T-helper 1 cell treated with Interleukin-12 subunit alpha and Interleukin-12 subunit beta and Interleukin-4 antibody, amounts not matched to agents 30 μg/mL and 1 μg/mL, for 36 hours (primary cell): ENCODE data around the gene ELMO1.

ENCODE experiments used
- H3K27ac Mint-ChIP-seq: one replicate; pipeline ENCODE4 v1.8.0; 2021; ENCODE audit warnings: mild to moderate bottlenecking, mixed read lengths
- H3K27me3 Mint-ChIP-seq: one replicate; pipeline ENCODE4 v1.8.0; 2021; ENCODE audit warnings: low read depth, mixed read lengths
- H3K36me3 Mint-ChIP-seq: one replicate; pipeline ENCODE4 v1.8.0; 2021; ENCODE audit warnings: low read depth, mixed read lengths
- H3K4me1 Mint-ChIP-seq: one replicate; pipeline ENCODE4 v1.8.0; 2021; ENCODE audit warnings: low read depth, mixed read lengths
- H3K4me3 Mint-ChIP-seq: one replicate; pipeline ENCODE4 v1.8.0; 2021; ENCODE audit warnings: mild to moderate bottlenecking, moderate library complexity, mixed read lengths
- H3K9me3 Mint-ChIP-seq: one replicate; pipeline ENCODE4 v1.8.0; 2021; ENCODE audit warnings: mixed read lengths

The ELMO1 gene

GRCh38 chr7:36956814-36957213 lies 491.9 kb downstream of the ELMO1 start:
- Mint-ChIP-seq H3K27me3 (no peaks in the 10 kb centered on the region), H3K36me3 (peaks cover 16% of the 10 kb centered on the region), H3K4me1 (peaks cover 10% of the 10 kb centered on the region), H3K27ac (no peak overlapping the region), H3K4me3 (no peak overlapping the region), H3K9me3 (peaks cover 6% of the 10 kb centered on the region)

DNA sequence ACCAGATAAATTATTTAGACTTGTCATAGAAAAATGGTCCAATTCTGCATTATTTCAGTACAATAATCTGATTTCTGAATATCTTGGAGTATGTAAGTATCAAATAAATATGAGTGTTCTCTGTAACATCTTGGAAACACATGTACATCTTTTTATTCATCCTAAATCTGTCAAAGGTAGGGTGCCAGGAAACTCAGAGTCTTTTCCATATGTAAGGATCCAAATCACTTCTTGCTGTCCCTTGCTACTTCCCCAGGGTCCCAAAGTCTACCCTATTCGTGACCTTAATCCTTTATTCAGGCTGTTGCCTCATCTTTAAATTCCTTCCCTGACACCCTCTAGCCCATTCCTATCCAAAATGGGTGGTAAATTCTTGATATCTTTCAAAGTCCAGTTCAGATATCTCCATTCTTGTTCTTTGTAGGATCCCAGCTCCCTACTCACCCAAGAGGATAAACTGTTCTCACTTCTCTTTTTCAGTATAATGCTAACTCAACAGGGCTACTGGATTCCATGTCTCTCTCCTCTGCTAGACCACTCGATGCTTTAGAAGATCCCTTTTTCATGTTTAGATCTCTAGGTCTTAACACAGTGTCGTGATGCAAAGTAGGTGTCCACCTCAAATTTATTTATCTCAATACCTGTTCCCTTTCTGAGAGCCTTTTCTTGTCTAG lies 493.1 kb downstream of the ELMO1 start:
- Mint-ChIP-seq H3K36me3 (peaks cover 22% of the 10 kb centered on the region), H3K4me1 (peaks cover 4% of the 10 kb centered on the region), H3K27me3 (no peaks in the 10 kb centered on the region), H3K9me3 (peaks cover 9% of the 10 kb centered on the region), H3K27ac (no peak overlapping the region), H3K4me3 (no peak overlapping the region)

- Mint-ChIP-seq H3K27me3 (no peaks in the 10 kb centered on the region), H3K4me3 (no peak overlapping the region), H3K9me3 (peaks cover 33% of the 10 kb centered on the region), H3K36me3 (peaks cover 48% of the 10 kb centered on the region), H3K4me1 (no peaks in the 10 kb centered on the region), H3K27ac (no peak overlapping the region)
Observed at GRCh38 chr7:36951257-36951697, 497.4 kb downstream of the ELMO1 start.

DNA sequence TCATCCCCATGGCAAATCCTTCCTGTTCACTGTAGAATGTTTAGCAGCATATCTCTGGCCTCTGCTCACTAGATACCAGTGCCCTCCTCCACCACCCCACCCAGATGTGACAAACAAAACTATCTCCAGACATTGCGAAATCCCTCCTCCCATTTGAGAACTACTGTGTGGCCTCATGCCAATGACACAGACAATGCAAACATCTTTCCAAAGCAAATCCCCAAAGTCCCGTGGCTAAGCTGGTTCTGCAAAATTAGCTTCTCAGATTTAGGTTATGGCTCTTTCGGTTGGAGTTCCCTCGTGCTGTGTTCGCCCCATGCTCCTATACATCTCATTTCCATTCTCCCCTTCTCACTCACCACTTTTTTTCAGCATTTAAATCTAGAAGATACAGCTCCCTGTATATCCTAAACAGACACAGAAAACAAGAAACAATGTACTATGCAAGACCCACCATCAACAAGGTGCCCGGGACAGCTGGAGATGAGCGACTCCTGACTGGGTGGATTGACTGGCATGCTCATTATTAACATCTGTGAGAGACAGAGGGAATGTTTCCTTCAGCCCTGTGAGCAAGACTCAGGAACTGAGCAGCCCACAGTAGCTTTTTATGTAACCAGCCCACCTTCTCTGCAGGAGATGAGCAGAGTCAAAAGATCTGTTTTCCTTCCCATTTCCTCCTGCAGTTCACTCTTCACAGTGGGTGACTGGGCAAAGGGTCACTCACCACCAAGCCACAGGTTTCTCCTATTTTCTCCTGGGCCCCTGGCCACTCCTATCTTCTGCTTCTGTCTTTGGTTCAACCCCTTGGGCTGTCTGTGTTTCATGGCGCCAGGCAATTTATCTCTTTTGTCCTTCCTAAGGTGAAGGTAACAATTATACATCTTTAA lies 498.7 kb downstream of the ELMO1 start:
- Mint-ChIP-seq H3K36me3 (peaks cover 45% of the 10 kb centered on the region), H3K27ac (peak overlapping the region; percentile 13), H3K9me3 (peaks cover 33% of the 10 kb centered on the region), H3K4me3 (no peak overlapping the region), H3K27me3 (no peaks in the 10 kb centered on the region), H3K4me1 (no peaks in the 10 kb centered on the region)

- H3K4me1 Mint-ChIP-seq, result peaks cover 14% of the 10 kb centered on the region
- H3K36me3 Mint-ChIP-seq, result peaks cover 57% of the 10 kb centered on the region
- no peak overlapping the region for H3K27ac Mint-ChIP-seq
- H3K9me3 Mint-ChIP-seq, result peaks cover 42% of the 10 kb centered on the region
- H3K27me3 Mint-ChIP-seq, result no peaks in the 10 kb centered on the region
- no peak overlapping the region for H3K4me3 Mint-ChIP-seq
Observed at GRCh38 chr7:36946401-36946739, 502.3 kb downstream of the ELMO1 start.

GRCh38 chr7:36945612-36946400 lies 502.9 kb downstream of the ELMO1 start:
- Mint-ChIP-seq H3K27ac (no peak overlapping the region), H3K4me1 (peaks cover 14% of the 10 kb centered on the region), H3K9me3 (peaks cover 45% of the 10 kb centered on the region), H3K4me3 (no peak overlapping the region), H3K27me3 (no peaks in the 10 kb centered on the region), H3K36me3 (peaks cover 54% of the 10 kb centered on the region)

DNA sequence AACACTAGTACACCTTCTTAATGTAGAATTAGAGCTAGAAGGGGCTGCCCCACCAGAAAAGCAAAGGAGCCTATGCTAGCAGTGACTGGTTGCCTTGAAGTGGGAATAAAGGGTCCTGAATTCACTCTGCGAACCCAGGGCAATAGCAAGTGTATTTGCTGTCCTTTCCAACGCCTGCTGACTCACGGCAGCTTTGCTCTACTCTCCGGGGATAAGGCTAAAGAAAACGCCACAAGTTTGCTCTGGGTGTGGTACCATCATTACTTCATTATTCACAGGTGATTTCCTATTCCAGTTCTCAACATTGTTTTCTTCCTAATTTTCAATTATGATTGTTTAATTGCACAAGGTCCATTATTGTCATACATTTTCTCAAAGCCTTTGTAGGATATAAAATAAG lies 503.8 kb downstream of the ELMO1 start:
- no peak overlapping the region for H3K27ac Mint-ChIP-seq
- H3K4me3 Mint-ChIP-seq, result no peak overlapping the region
- peaks cover 50% of the 10 kb centered on the region for H3K9me3 Mint-ChIP-seq
- H3K36me3 Mint-ChIP-seq, result peaks cover 55% of the 10 kb centered on the region
- no peaks in the 10 kb centered on the region for H3K27me3 Mint-ChIP-seq
- H3K4me1 Mint-ChIP-seq, result peaks cover 18% of the 10 kb centered on the region

DNA sequence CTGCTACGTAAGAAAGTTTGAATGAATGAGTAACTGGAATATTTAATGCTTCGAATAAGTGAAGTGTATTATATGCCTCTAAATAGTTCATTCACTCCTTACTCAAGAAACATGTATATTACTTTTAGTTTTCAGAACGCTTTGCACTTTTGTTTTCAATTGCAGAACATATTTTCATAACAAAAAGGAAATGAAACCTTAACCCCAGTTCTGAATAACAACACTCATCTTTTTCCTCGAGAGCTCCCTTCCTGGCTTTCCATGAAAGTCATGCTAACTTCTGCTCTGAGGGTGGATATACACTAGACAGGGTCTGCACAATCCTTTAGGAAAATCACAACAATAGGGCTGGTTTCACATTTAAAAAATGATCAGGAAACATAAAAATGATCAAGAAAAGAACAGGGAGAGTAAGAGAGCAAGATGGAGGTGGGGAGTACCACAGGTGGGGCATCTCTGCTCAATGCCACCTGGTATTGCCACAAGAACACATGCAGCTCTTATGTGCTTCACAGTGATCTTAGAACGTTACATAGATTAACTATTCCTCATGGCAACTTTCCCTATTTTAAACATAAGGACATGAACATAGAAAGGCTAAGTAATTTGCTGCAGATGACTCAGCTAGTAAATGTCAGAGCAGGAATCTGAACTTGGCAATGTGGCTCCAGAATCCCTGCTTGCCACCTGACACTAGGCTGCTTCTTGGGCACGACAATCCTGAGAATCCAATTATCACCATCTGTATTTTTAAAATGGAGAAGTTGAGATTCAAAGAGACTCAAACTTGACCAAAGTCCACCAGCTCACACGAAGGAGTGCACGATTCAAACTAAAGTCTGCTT lies 504.9 kb downstream of the ELMO1 start:
- H3K4me1 Mint-ChIP-seq, result peaks cover 20% of the 10 kb centered on the region
- H3K4me3 Mint-ChIP-seq, result no peak overlapping the region
- H3K36me3 Mint-ChIP-seq, result peaks cover 51% of the 10 kb centered on the region
- H3K27me3 Mint-ChIP-seq, result no peaks in the 10 kb centered on the region
- H3K9me3 Mint-ChIP-seq, result peaks cover 47% of the 10 kb centered on the region
- no peak overlapping the region for H3K27ac Mint-ChIP-seq

- Mint-ChIP-seq H3K4me1 (peaks cover 26% of the 10 kb centered on the region), H3K36me3 (peaks cover 56% of the 10 kb centered on the region), H3K27me3 (no peaks in the 10 kb centered on the region), H3K4me3 (no peak overlapping the region), H3K27ac (no peak overlapping the region), H3K9me3 (peaks cover 49% of the 10 kb centered on the region)
Observed at GRCh38 chr7:36942955-36943354, 505.7 kb downstream of the ELMO1 start.

- no peak overlapping the region for H3K4me3 Mint-ChIP-seq
- no peaks in the 10 kb centered on the region for H3K27me3 Mint-ChIP-seq
- peaks cover 57% of the 10 kb centered on the region for H3K36me3 Mint-ChIP-seq
- H3K9me3 Mint-ChIP-seq, result peaks cover 53% of the 10 kb centered on the region
- peaks cover 30% of the 10 kb centered on the region for H3K4me1 Mint-ChIP-seq
- H3K27ac Mint-ChIP-seq, result no peak overlapping the region
Observed at GRCh38 chr7:36942541-36942940, 506.1 kb downstream of the ELMO1 start.

- peaks cover 57% of the 10 kb centered on the region for H3K36me3 Mint-ChIP-seq
- peaks cover 53% of the 10 kb centered on the region for H3K9me3 Mint-ChIP-seq
- peaks cover 33% of the 10 kb centered on the region for H3K4me1 Mint-ChIP-seq
- no peak overlapping the region for H3K4me3 Mint-ChIP-seq
- H3K27ac Mint-ChIP-seq, result no peak overlapping the region
- H3K27me3 Mint-ChIP-seq, result no peaks in the 10 kb centered on the region
Observed at GRCh38 chr7:36942025-36942424, 506.6 kb downstream of the ELMO1 start.

DNA sequence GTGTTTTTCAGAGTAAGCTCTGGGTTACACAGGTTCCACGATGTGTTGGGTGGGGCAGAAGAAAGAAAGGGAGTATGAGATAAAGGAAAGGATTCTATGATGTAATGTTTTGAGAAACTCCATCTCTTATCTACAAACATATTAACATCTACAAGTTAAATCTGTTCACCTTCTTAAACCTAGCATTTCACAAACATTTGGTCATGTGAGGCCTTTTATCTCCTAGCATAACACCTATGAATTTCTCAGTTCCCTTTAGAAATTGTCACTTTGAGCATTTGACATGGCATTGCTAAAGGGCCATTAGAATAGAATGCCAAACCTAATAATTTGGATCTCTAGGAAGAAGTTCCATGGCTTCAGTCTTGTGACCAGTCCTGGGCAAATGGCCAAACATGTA lies 507.3 kb downstream of the ELMO1 start:
- peaks cover 61% of the 10 kb centered on the region for H3K36me3 Mint-ChIP-seq
- H3K27ac Mint-ChIP-seq, result no peak overlapping the region
- H3K4me3 Mint-ChIP-seq, result no peak overlapping the region
- peaks cover 39% of the 10 kb centered on the region for H3K4me1 Mint-ChIP-seq
- peaks cover 59% of the 10 kb centered on the region for H3K9me3 Mint-ChIP-seq
- no peaks in the 10 kb centered on the region for H3K27me3 Mint-ChIP-seq

- Mint-ChIP-seq H3K9me3 (peaks cover 75% of the 10 kb centered on the region), H3K27me3 (no peaks in the 10 kb centered on the region), H3K4me3 (no peak overlapping the region), H3K27ac (no peak overlapping the region), H3K36me3 (peaks cover 69% of the 10 kb centered on the region), H3K4me1 (peaks cover 44% of the 10 kb centered on the region)
Observed at GRCh38 chr7:36939816-36940215, 508.8 kb downstream of the ELMO1 start.
